ENCODE measurements around the gene ADSS2.
"Not testable (repeated sequence)": the region's sequence is repeated elsewhere in the genome, so short reads cannot be mapped to it uniquely, and the experiment has no call there.

ADSS2 gene

GRCh38 chr1:244369256-244370057, 82.3 kb downstream of the ADSS2 start:
- no peaks in the 10 kb centered on the region for H3K27me3 ChIP-seq (ENCODE audit: control insufficient read depth in 2 of 2, insufficient read depth in 2 of 2, low read length in 2 of 2)

DNA sequence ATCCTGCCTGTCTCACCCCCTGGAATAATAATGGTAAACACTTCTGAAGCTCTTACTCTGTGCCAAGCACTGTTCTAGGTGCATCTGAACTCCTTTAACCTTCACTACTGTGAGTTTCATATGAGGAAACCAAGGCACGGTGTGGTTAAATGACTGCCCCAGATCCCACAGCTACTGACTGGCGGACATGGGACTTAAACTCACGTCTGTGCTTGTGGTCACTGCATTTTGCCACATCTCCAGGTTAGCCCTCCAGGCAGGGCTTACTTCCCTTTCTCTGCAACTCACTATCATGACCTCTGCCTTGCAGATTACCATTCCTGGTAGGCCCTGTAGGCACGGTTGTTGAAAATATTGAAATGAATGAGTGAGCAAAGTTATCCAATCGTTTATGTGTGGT, 83.4 kb downstream of the ADSS2 start:
- no peak overlapping the region for H3K27ac ChIP-seq (ENCODE audit: low read depth in 2 of 2, low read length in 2 of 2)
- H3K27me3 ChIP-seq (ENCODE audit: control insufficient read depth in 2 of 2, insufficient read depth in 2 of 2, low read length in 2 of 2) = no peaks in the 10 kb centered on the region
- H3K9ac ChIP-seq (ENCODE audit: low read depth in 1 of 2, low read length in 2 of 2) = no peak overlapping the region
- H3K4me3 ChIP-seq (ENCODE audit: low read length in 2 of 2) = no peak overlapping the region
- no peaks in the 10 kb centered on the region for H3K9me3 ChIP-seq (ENCODE audit: control insufficient read depth in 2 of 2, low read length in 2 of 2)
- no peaks in the 10 kb centered on the region for H3K4me1 ChIP-seq (ENCODE audit: control insufficient read depth in 2 of 2, insufficient read depth in 2 of 2, low read length in 2 of 2)
- no peaks in the 10 kb centered on the region for H3K36me3 ChIP-seq (ENCODE audit: control insufficient read depth in 2 of 2, insufficient read depth in 2 of 2, low read length in 2 of 2)

More at GRCh38 chr1:244369256-244370057, 82.3 kb downstream of the ADSS2 start:
- Histone ChIP-seq H3K9me3 (ENCODE audit: control insufficient read depth in 2 of 2, low read length in 2 of 2) (no peaks in the 10 kb centered on the region), H3K4me3 (ENCODE audit: low read length in 2 of 2) (no peak overlapping the region), H3K9ac (ENCODE audit: low read depth in 1 of 2, low read length in 2 of 2) (no peak overlapping the region), H3K27ac (ENCODE audit: low read depth in 2 of 2, low read length in 2 of 2) (no peak overlapping the region), H3K36me3 (ENCODE audit: control insufficient read depth in 2 of 2, insufficient read depth in 2 of 2, low read length in 2 of 2) (no peaks in the 10 kb centered on the region), H3K4me1 (ENCODE audit: control insufficient read depth in 2 of 2, insufficient read depth in 2 of 2, low read length in 2 of 2) (no peaks in the 10 kb centered on the region)

GRCh38 chr1:244367399-244368114, 84.2 kb downstream of the ADSS2 start:
- Histone ChIP-seq H3K9ac (ENCODE audit: low read depth in 1 of 2, low read length in 2 of 2) (no peak overlapping the region), H3K9me3 (ENCODE audit: control insufficient read depth in 2 of 2, low read length in 2 of 2) (no peaks in the 10 kb centered on the region), H3K36me3 (ENCODE audit: control insufficient read depth in 2 of 2, insufficient read depth in 2 of 2, low read length in 2 of 2) (no peaks in the 10 kb centered on the region), H3K4me1 (ENCODE audit: control insufficient read depth in 2 of 2, insufficient read depth in 2 of 2, low read length in 2 of 2) (no peaks in the 10 kb centered on the region), H3K4me3 (ENCODE audit: low read length in 2 of 2) (no peak overlapping the region), H3K27ac (ENCODE audit: low read depth in 2 of 2, low read length in 2 of 2) (no peak overlapping the region), H3K27me3 (ENCODE audit: control insufficient read depth in 2 of 2, insufficient read depth in 2 of 2, low read length in 2 of 2) (no peaks in the 10 kb centered on the region)

GRCh38 chr1:244365809-244366208, 85.9 kb downstream of the ADSS2 start:
- Histone ChIP-seq H3K9ac (ENCODE audit: low read depth in 1 of 2, low read length in 2 of 2) (no peak overlapping the region), H3K36me3 (ENCODE audit: control insufficient read depth in 2 of 2, insufficient read depth in 2 of 2, low read length in 2 of 2) (no peaks in the 10 kb centered on the region), H3K27me3 (ENCODE audit: control insufficient read depth in 2 of 2, insufficient read depth in 2 of 2, low read length in 2 of 2) (no peaks in the 10 kb centered on the region), H3K4me1 (ENCODE audit: control insufficient read depth in 2 of 2, insufficient read depth in 2 of 2, low read length in 2 of 2) (no peaks in the 10 kb centered on the region), H3K4me3 (ENCODE audit: low read length in 2 of 2) (no peak overlapping the region), H3K9me3 (ENCODE audit: control insufficient read depth in 2 of 2, low read length in 2 of 2) (no peaks in the 10 kb centered on the region), H3K27ac (ENCODE audit: low read depth in 2 of 2, low read length in 2 of 2) (peak overlapping the region; percentile 8 to 13)

GRCh38 chr1:244365262-244365661, 86.4 kb downstream of the ADSS2 start:
- H3K9me3 ChIP-seq (ENCODE audit: control insufficient read depth in 2 of 2, low read length in 2 of 2); H3K4me3 ChIP-seq (ENCODE audit: low read length in 2 of 2); H3K9ac ChIP-seq (ENCODE audit: low read depth in 1 of 2, low read length in 2 of 2); H3K36me3 ChIP-seq (ENCODE audit: control insufficient read depth in 2 of 2, insufficient read depth in 2 of 2, low read length in 2 of 2); H3K27me3 ChIP-seq (ENCODE audit: control insufficient read depth in 2 of 2, insufficient read depth in 2 of 2, low read length in 2 of 2); H3K4me1 ChIP-seq (ENCODE audit: control insufficient read depth in 2 of 2, insufficient read depth in 2 of 2, low read length in 2 of 2): not testable (repeated sequence)
- peak overlapping the region in 1 of 2 donors; percentile 13 for H3K27ac ChIP-seq (ENCODE audit: low read depth in 2 of 2, low read length in 2 of 2)

DNA sequence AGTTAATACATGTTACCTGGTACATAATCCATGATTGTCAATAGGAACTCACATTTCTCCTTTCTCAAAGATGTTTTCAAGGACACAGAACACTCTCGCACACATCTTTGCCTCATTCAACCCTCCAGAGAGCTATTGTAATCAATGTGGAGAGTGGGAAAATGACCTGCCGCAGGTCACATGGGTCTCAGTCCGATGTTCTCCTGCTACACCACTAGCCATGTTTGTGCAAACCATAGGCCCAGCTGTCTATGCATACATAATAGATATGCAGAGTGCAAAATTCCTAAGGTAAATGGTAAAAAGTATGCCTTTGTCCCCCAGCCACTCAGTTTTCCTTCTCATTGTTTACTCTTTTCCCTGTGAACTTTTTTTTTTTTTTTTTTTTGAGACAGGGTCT, 89.2 kb downstream of the ADSS2 start:
- Histone ChIP-seq H3K4me3 (ENCODE audit: low read length in 2 of 2) (no peak overlapping the region), H3K27me3 (ENCODE audit: control insufficient read depth in 2 of 2, insufficient read depth in 2 of 2, low read length in 2 of 2) (no peaks in the 10 kb centered on the region), H3K27ac (ENCODE audit: low read depth in 2 of 2, low read length in 2 of 2) (no peak overlapping the region), H3K4me1 (ENCODE audit: control insufficient read depth in 2 of 2, insufficient read depth in 2 of 2, low read length in 2 of 2) (no peaks in the 10 kb centered on the region), H3K36me3 (ENCODE audit: control insufficient read depth in 2 of 2, insufficient read depth in 2 of 2, low read length in 2 of 2) (no peaks in the 10 kb centered on the region), H3K9me3 (ENCODE audit: control insufficient read depth in 2 of 2, low read length in 2 of 2) (no peaks in the 10 kb centered on the region), H3K9ac (ENCODE audit: low read depth in 1 of 2, low read length in 2 of 2) (no peak overlapping the region)

DNA sequence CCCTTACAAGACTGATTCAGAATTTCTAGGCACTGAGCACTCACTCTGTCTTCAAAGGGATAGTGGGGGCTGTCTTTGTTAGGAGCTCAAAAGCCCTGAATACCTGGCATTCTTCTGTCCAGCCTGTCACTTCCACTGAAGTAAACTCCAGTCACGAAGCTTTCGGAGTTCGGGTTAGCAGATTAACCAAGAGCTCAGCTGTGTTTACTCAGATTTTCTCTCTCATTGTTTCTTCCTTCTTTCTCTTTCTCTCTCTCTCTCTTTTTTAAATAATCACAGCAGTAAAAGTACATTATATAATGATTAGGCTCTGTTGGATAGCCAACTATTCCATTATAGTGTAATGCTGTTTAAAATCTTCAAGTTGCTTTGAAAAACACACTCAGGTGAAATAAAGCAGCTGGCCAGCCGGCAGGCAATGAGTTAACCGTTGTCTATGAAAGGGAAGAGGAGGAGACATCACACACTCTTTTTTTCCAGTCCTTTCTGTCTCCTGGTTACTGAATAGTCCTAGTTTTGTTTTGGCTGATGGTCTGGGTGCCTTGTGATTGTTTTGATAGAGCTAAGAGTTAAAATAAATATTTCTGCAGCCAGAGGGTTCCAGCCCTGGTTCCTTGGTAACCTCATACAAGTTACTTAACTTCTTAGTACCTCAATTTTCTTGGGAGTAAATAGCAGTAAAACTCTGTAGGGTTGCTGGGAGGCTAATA, 89.8 kb downstream of the ADSS2 start:
- Histone ChIP-seq H3K36me3 (ENCODE audit: control insufficient read depth in 2 of 2, insufficient read depth in 2 of 2, low read length in 2 of 2) (no peaks in the 10 kb centered on the region), H3K4me1 (ENCODE audit: control insufficient read depth in 2 of 2, insufficient read depth in 2 of 2, low read length in 2 of 2) (no peaks in the 10 kb centered on the region), H3K9me3 (ENCODE audit: control insufficient read depth in 2 of 2, low read length in 2 of 2) (no peaks in the 10 kb centered on the region), H3K9ac (ENCODE audit: low read depth in 1 of 2, low read length in 2 of 2) (peak overlapping the region in 1 of 2 donors; percentile 21), H3K4me3 (ENCODE audit: low read length in 2 of 2) (peak overlapping the region in 1 of 2 donors; percentile 34), H3K27me3 (ENCODE audit: control insufficient read depth in 2 of 2, insufficient read depth in 2 of 2, low read length in 2 of 2) (no peaks in the 10 kb centered on the region), H3K27ac (ENCODE audit: low read depth in 2 of 2, low read length in 2 of 2) (peak overlapping the region; percentile 35 to 55)
